Heart left ventricle (tissue), 16 donors: Measurements from ENCODE around the gene ACADSB. TPM values are rescaled to one million over a fixed set of nuclear protein-coding genes. Genes with fewer than 3 reads are reported as not detected.

Source experiments
- ATAC-seq, 4 donors: fragments of 200-7000 bp; cut with Tn5 transposase; one replicate each; pipeline ENCODE4 v1.9.1; 2020 to 2022; ENCODE audit warnings: moderate library complexity in 4 of 4, mild to moderate bottlenecking in 3 of 4, moderate number of reproducible peaks in 1 of 4
- DNase-seq, 5 donors: peaks; one replicate each; pipeline ENCODE4 v3.0.0-alpha.2; 2020
- H3K27ac ChIP-seq, 12 donors: fragments of 200-600 bp; sonication (generic) in 4 of 12; one replicate each; pipeline versions ENCODE4 v1.5.0 to v1.8.0; 2016 to 2022; ENCODE audit warnings: mild to moderate bottlenecking in 2 of 12
- H3K27me3 ChIP-seq, 9 donors: fragments of 200-600 bp; sonication (generic) in 2 of 9; one replicate each; pipeline versions ENCODE4 v1.5.1 to v1.8.0; 2016 to 2022; ENCODE audit warnings: mild to moderate bottlenecking in 3 of 9
- H3K36me3 ChIP-seq, 9 donors: fragments of 200-600 bp; sonication (generic) in 2 of 9; one replicate each; pipeline versions ENCODE4 v1.5.0 to v1.8.0; 2018 to 2022; ENCODE audit warnings: mild to moderate bottlenecking in 2 of 9
- H3K4me1 ChIP-seq, 12 donors: fragments of 200-600 bp; sonication (generic) in 4 of 12; one replicate each; pipeline versions ENCODE4 v1.5.0 to v1.8.0; 2016 to 2022; ENCODE audit warnings: mild to moderate bottlenecking in 3 of 12
- H3K4me3 ChIP-seq, 12 donors: fragments of 200-600 bp; sonication (generic) in 4 of 12; one replicate each; pipeline versions ENCODE4 v1.5.0 to v1.8.0; 2017 to 2022; ENCODE audit warnings: mild to moderate bottlenecking in 9 of 12, moderate library complexity in 4 of 12
- H3K9me3 ChIP-seq, 12 donors: fragments of 200-600 bp; sonication (generic) in 4 of 12; one replicate each; pipeline versions ENCODE4 v1.5.0 to v1.8.0; 2016 to 2022; ENCODE audit warnings: mild to moderate bottlenecking in 1 of 12
- POLR2A ChIP-seq, 2 donors: fragments of 450-650 bp; IDR thresholded peaks; one replicate each; pipeline ENCODE4 v1.6.1; 2017; ENCODE audit warnings: antibody characterized with exemption in 2 of 2, mild to moderate bottlenecking in 2 of 2, moderate library complexity in 2 of 2
- WGBS, 4 donors: extraction: QIAGEN DNeasy Blood & Tissue Kit in 2 of 4; methylation state at CpG; one replicate each; pipeline versions ENCODE4 v1.1.5 to v1.1.7; 2013 to 2018; 5-methylcytosine and 5-hydroxymethylcytosine counted together
- intact Hi-C, 10 donors: fragments of 100-400 bp; cut with DNase I; formaldehyde crosslinking; loops; one replicate each; pipeline versions ENCODE4 v1.11.1 to v1.14.2; 2022
- long read RNA-seq, 3 donors: library from polyadenylated mRNA; unstranded; transcript quantifications; one replicate each; pipeline ENCODE4 v2.0.0, GENCODE V29; 2020 to 2021
- polyA plus RNA-seq, 2 donors: library from polyadenylated mRNA; stranded (reverse); fragments of 200-250 nt; gene quantifications; one replicate each; pipeline ENCODE4 v1.2.3, GENCODE V29; 2013
- total RNA-seq, 9 donors: library from RNA; depleted of rRNA in 2 of 9; stranded (reverse); fragments of >200 nt in 2 of 9; fragmentation: NEBNext Ultra II Directional in 3 of 9; extraction: Animal tissue kit (Norgen Biotek cat#: 25700) in 3 of 9; gene quantifications; one replicate each; pipeline versions ENCODE4 v1.1.0 to v1.2.4, GENCODE V29; 2016 to 2023
- TF ChIP-seq, protein P1 (sequence below), 12 donors: fragments of 200-600 bp; sonication (generic) in 4 of 12; IDR thresholded peaks; one replicate each; pipeline versions ENCODE4 v1.5.0 to v1.8.0; 2018 to 2022; ENCODE audit warnings: antibody characterized with exemption in 12 of 12, mild to moderate bottlenecking in 5 of 12
- donor health status: ischemic (EF 13 %, LVEDD 7.1; RV severe dilation, severe dysfunction).
- donor health status: healthy with polysubstance abuse.
- donor health status: DM: no; HTN: yes; CAD: no.
- donor health status: DM: no; HTN: no; CAD: no.
- donor health status: ischemic (EF 25% LVEDD 6.9; RV normal size, moderate dysfunction).
- donor health status: ischemic (EF 25% LVEDD 5.7; RV mildly dilated, moderate dysfunction).
- donor health status: healthy.
- donor health status: DM: yes; HTN: yes; CAD: no.
- donor health status: ischemic (EF 35%, LVEDD 5.7; RV mildly dilated, moderate dysfunction).
- donor health status: nonischemic (EF 11% LVEDD 7.7; RV severe dilation, severe dysfunction).
- donor health status: DM: yes; HTN: yes; CAD: no.
- donor health status: PGD.
- donor health status: ischemic (EF 29% LVEDD 5.4; RV normal size, mild dysfunction).
- donor health status: nonischemic (EF 23%, LVEDD 6.1; RV moderate dilation, normal function).

The ACADSB gene
- total RNA-seq, result 100 to 1,000 TPM in 1 of 9 donors, 10 to 100 TPM in 8; 30.3 to 102 (median 60.0) TPM
- polyA plus RNA-seq, result 10 to 100 TPM in 1 of 2 donors, 1 to 10 TPM in 1; 9.6 to 11.5 TPM
- long read RNA-seq, donor 1, full-length matches to known transcripts, result 24 of 60 reads
- long read RNA-seq, donor 1, partial matches to known transcripts, result 34 of 60 reads
- long read RNA-seq, donor 1, other reads (novel, unspliced or antisense), result 2 of 60 reads
- long read RNA-seq, donor 2, full-length matches to known transcripts, result 35 of 47 reads
- long read RNA-seq, donor 2, partial matches to known transcripts, result 2 of 47 reads
- long read RNA-seq, donor 2, other reads (novel, unspliced or antisense), result 10 of 47 reads
- long read RNA-seq, donor 3, full-length matches to known transcripts, result 9 of 36 reads
- long read RNA-seq, donor 3, partial matches to known transcripts, result 3 of 36 reads
- long read RNA-seq, donor 3, other reads (novel, unspliced or antisense), result 24 of 36 reads

DNA sequence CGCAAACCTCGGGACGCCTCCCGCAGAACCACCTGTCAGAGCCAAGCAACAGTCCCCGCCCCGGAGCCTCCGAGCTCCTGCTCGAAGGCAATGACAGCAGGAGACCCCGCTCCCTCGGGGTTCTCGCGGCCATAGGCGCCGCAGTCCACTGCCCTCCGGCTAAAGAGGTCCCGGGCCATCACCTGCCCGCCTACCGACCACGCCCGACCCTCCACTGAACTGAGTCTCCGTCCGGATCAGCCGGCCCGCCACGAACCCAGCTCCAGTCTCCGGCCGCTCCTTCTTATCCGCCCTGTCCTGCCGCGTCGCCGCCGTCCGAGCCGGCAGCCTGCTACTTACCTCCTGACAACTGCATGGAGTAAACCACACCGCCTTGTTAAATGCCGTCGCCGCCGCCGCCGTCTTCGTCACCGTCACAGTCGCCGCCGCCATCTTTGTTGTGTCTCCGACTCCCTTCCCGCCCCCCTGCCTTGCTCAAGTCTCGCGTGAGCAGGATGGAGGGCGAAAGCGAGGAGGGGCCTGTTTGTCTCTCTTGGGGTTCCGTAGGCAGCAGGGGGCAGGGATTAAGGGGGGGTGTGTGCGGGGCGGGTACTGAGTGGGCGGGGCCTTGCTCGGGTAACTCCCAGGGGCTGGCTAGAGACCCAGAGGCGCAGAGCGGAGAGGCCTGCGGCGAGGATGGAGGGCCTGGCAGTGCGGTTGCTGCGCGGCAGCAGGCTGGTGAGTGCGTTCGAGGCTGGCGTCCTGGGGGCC is at the start of gene ACADSB, which contains the start of gene IKZF5:
Gene ACADSB, plus strand, starts transcription at position 652 of the 750 bp plus-strand sequence. Its CDS starts 24 bp downstream, at position 676.
Gene IKZF5, minus strand, starts transcription at position 441 of the 750 bp plus-strand sequence. CDS start 10,170 bp downstream, outside the sequence.
- ATAC-seq, result peak; percentile 97 to 99 (median 98)
- DNase-seq, result peak; percentile 96 to 98 (median 97)
- TF ChIP-seq, protein P1, sequence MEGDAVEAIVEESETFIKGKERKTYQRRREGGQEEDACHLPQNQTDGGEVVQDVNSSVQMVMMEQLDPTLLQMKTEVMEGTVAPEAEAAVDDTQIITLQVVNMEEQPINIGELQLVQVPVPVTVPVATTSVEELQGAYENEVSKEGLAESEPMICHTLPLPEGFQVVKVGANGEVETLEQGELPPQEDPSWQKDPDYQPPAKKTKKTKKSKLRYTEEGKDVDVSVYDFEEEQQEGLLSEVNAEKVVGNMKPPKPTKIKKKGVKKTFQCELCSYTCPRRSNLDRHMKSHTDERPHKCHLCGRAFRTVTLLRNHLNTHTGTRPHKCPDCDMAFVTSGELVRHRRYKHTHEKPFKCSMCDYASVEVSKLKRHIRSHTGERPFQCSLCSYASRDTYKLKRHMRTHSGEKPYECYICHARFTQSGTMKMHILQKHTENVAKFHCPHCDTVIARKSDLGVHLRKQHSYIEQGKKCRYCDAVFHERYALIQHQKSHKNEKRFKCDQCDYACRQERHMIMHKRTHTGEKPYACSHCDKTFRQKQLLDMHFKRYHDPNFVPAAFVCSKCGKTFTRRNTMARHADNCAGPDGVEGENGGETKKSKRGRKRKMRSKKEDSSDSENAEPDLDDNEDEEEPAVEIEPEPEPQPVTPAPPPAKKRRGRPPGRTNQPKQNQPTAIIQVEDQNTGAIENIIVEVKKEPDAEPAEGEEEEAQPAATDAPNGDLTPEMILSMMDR (IDR thresholded peaks at IDR 0.05), result no peak
- peak; percentile 65 to 96 for TF ChIP-seq POLR2A (IDR thresholded peaks at IDR 0.05)
- intact Hi-C loops, result loop anchor here in 5 of 10 donors (1.0 to 10.0 kb wide), 5 partner anchors 28 to 149 kb away; partner anchors contain the start of genes BUB3 (in 4 of the 5) and PSTK (in 2 of the 5)
- peaks cover 0 to 10% (median 0%) of the 10 kb centered on the region in 9 donors for H3K36me3 ChIP-seq
- no peaks in the 10 kb centered on the region for H3K9me3 ChIP-seq
- 0% methylated on average over 45 to 68 of the region's 68 CpGs for WGBS, 4 donors
- H3K27ac ChIP-seq, result peak within 1 kb of the TSS; percentile 69 to 95 (median 88)
- peaks cover 0 to 53% (median 34%) of the 10 kb centered on the region in 12 donors for H3K4me1 ChIP-seq
- peak within 1 kb of the TSS; percentile 66 to 99 (median 90) for H3K4me3 ChIP-seq
- no peaks in the 10 kb centered on the region for H3K27me3 ChIP-seq

DNA sequence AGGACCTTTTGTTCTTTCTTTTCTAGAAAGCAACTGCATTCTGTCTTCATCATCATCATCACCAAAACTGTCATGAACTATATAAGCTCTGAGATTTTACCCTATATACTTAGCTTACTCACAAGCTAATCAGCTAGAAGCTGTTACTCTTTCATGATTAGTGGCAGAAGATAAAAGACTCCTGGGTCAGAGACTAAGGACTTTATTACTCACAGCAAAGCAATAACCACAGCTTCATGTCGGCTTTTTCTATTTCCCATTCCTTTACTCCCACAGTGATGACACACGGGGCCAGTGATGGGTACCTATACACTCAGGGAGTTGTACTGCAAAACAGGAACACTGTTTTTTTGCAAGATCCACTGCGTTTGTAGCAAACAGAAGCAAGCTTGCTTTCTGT is 46.4 kb upstream of the ACADSB start:
- no peak for TF ChIP-seq POLR2A (IDR thresholded peaks at IDR 0.05)
- H3K4me3 ChIP-seq, result no peak overlapping the region
- H3K27ac ChIP-seq, result no peak overlapping the region
- intact Hi-C loops, result no loop called here
- H3K4me1 ChIP-seq, result no peaks in the 10 kb centered on the region
- ATAC-seq (no peak), DNase-seq (no peak)
- 63 to 77% (median 72%) methylated on average over 3 of the region's 3 CpGs for WGBS, 4 donors
- H3K9me3 ChIP-seq, result peaks cover 0 to 23% (median 10%) of the 10 kb centered on the region in 12 donors
- H3K27me3 ChIP-seq, result no peaks in the 10 kb centered on the region
- H3K36me3 ChIP-seq, result no peaks in the 10 kb centered on the region

DNA sequence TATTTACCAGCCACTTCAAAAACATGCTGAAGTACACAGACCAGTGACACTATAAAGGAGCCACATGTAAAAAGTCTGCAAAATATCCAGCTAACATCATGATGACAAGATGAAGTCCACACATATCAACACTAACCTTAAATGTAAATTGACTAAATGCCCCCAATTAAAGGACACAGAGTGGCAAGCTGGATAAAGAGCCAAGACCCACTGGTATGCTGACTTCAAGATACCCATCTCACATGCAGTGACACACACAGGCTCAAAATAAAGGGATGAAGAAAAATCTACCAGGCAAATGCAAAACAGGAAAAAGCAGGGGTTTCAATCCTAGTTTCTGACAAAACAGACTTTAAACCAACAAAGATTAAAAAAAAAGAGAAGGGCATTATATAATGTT is 41.9 kb upstream of the ACADSB start:
- no peak for TF ChIP-seq POLR2A (IDR thresholded peaks at IDR 0.05)
- TF ChIP-seq, protein P1 (IDR thresholded peaks at IDR 0.05), result no peak
- no peaks in the 10 kb centered on the region for H3K36me3 ChIP-seq
- H3K9me3 ChIP-seq, result peaks cover 0 to 43% (median 15%) of the 10 kb centered on the region in 12 donors
- peaks cover 0 to 5% (median 0%) of the 10 kb centered on the region in 9 donors for H3K27me3 ChIP-seq
- no peak for ATAC-seq
- H3K27ac ChIP-seq, result no peak overlapping the region
- H3K4me3 ChIP-seq, result no peak overlapping the region
- no peak for DNase-seq
- H3K4me1 ChIP-seq, result no peaks in the 10 kb centered on the region
- intact Hi-C loops, result no loop called here

DNA sequence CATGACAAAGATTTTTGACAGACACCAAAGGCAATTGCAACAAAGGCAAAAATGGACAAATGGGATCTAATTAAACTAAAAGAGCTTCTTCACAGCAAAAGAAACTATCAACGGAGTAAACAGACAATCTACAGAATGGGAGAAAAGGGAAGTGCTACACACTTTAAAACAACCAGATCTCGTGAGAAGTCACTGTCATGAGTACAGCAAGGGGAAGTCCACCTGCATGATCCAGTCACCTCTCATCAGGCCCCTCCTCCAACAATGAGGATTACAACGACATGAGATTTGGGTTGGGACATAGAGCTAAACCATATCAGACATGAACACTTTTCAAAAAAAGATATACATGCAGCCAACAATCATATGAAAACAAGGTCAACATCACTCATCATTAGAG is 40.1 kb upstream of the ACADSB start:
- ATAC-seq, result no peak

More for the DNA sequence above, 40.1 kb upstream of the ACADSB start:
- Histone ChIP-seq H3K4me3 (no peak overlapping the region), H3K36me3 (no peaks in the 10 kb centered on the region), H3K27me3 (peaks cover 0 to 5% (median 0%) of the 10 kb centered on the region in 9 donors), H3K27ac (no peak overlapping the region), H3K4me1 (no peaks in the 10 kb centered on the region), H3K9me3 (peaks cover 0 to 43% (median 15%) of the 10 kb centered on the region in 12 donors)
- DNase-seq, result no peak
- intact Hi-C loops, result no loop called here
- 66 to 83% (median 76%) methylated on average over 3 of the region's 3 CpGs for WGBS, 4 donors
- no peak for TF ChIP-seq POLR2A (IDR thresholded peaks at IDR 0.05)
- TF ChIP-seq, protein P1 (IDR thresholded peaks at IDR 0.05), result no peak
